Brain microvascular endothelial cell (primary cell): ENCODE data around the gene MARK4.
"Not testable (repeated sequence)": the region's sequence is repeated elsewhere in the genome, so short reads cannot be mapped to it uniquely, and the experiment has no call there.

ENCODE experiments used
- DNase-seq: peaks from one replicate; pipeline ENCODE4 v3.0.0-alpha.2; 2020
- H3K27ac ChIP-seq: fragments of 250-450 bp; sonication (Bioruptor Pico); 2 replicates; pipeline ENCODE4 v1.5.1; 2020; ENCODE audit warnings: mild to moderate bottlenecking, moderate library complexity
- H3K27me3 ChIP-seq: fragments of 250-450 bp; sonication (Bioruptor Pico); replicated peaks from 2 replicates; pipeline ENCODE4 v1.5.1; 2020; ENCODE audit warnings: mild to moderate bottlenecking
- H3K36me3 ChIP-seq: fragments of 250-450 bp; sonication (Bioruptor Pico); replicated peaks from 2 replicates; pipeline ENCODE4 v1.5.1; 2020; ENCODE audit warnings: mild to moderate bottlenecking
- H3K4me3 ChIP-seq: 2 replicates; pipeline ENCODE4 v1.5.1; 2011; ENCODE audit warnings: low read depth, mild to moderate bottlenecking, control low read depth, low read length, moderate library complexity
- in situ Hi-C: cut with HindIII; loops from 2 replicates; pipeline ENCODE4 v1.10.0; 2017; ENCODE audit warnings: low sequenced_read_pairs, low pct_ligation_motif_present
- TF ChIP-seq, protein P1 (sequence below): IDR thresholded peaks from 2 replicates; pipeline ENCODE4 v1.5.1; 2011; ENCODE audit warnings: low read depth, mild to moderate bottlenecking, moderate library complexity, low read length, control low read depth, inconsistent platforms; ENCODE audit errors: missing control alignments

MARK4 gene

DNA sequence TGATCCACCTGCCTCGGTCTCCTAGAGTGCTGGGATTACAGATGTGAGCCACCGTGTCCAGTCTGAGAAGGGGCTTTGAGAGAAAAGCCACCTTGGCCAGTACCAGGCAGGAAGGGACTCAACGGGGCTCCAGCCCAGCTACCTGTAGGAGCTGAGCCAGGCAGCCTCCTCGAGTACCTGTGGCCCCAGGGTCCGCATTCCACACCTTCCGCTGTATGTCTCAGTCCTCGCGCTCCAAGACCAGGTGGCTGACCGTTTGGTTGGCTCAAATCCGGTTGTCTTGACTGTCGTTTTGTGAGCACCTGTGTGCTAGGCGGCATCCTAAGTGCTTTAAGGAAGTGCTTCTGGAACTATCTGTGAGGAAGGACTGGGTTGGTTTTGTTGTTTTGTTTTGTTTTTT lies 16.2 kb downstream of the MARK4 start:
- Histone ChIP-seq H3K27ac (no peak overlapping the region), H3K4me3 (no peak overlapping the region), H3K36me3 (peaks cover 31% of the 10 kb centered on the region), H3K27me3 (no peaks in the 10 kb centered on the region)
- no peak for DNase-seq
- in situ Hi-C loops, result no loop called here
- TF ChIP-seq, protein P1, sequence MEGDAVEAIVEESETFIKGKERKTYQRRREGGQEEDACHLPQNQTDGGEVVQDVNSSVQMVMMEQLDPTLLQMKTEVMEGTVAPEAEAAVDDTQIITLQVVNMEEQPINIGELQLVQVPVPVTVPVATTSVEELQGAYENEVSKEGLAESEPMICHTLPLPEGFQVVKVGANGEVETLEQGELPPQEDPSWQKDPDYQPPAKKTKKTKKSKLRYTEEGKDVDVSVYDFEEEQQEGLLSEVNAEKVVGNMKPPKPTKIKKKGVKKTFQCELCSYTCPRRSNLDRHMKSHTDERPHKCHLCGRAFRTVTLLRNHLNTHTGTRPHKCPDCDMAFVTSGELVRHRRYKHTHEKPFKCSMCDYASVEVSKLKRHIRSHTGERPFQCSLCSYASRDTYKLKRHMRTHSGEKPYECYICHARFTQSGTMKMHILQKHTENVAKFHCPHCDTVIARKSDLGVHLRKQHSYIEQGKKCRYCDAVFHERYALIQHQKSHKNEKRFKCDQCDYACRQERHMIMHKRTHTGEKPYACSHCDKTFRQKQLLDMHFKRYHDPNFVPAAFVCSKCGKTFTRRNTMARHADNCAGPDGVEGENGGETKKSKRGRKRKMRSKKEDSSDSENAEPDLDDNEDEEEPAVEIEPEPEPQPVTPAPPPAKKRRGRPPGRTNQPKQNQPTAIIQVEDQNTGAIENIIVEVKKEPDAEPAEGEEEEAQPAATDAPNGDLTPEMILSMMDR, result no peak

DNA sequence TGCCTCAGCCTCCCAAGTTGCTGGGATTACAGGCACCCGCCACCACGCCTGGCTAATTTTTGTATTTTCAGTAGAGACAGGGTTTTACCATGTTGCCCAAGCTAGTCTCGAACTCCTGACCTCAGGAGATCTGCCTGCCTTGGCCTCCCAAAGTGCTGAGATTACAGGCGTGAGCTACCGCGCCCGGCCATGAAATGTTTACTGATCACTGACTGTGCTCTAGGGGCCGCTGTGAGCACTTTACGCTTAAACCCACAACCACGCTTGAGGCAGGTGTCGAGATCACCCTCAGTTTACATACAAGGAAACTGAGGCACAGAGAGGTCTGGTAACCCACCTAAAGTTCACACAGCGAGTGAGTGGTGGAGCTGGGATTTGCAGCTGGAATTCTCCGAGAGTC lies 18.9 kb downstream of the MARK4 start:
- H3K27me3 ChIP-seq, in situ Hi-C loops, DNase-seq, H3K27ac ChIP-seq, H3K4me3 ChIP-seq: not testable (repeated sequence)
- H3K36me3 ChIP-seq, result peaks cover 41% of the 10 kb centered on the region

DNA sequence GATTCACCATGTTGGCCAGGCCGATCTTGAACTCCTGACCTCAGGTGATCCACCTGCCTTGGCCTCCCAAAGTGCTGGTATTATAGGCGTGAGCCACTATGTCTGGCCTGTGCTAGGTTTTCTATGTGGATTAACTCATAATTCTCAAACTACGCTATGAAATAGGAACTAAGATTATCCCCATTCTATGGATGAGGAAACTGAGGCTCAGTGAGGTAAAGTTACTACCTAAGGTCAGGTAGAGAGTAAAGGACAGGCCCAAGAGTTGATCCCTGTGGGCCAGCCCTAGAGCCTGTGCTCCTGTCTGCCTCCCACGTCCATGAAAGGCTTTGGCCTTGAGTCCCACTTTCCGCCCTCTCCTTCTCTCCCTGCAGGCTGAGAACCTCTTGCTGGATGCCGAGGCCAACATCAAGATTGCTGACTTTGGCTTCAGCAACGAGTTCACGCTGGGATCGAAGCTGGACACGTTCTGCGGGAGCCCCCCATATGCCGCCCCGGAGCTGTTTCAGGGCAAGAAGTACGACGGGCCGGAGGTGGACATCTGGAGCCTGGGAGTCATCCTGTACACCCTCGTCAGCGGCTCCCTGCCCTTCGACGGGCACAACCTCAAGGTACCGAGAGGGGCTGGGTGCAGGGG lies 20.1 kb downstream of the MARK4 start:
- Histone ChIP-seq H3K27ac (no peak overlapping the region), H3K4me3 (no peak overlapping the region), H3K36me3 (peaks cover 37% of the 10 kb centered on the region), H3K27me3 (no peaks in the 10 kb centered on the region)
- no peak for DNase-seq
- TF ChIP-seq, protein P1, result no peak
- in situ Hi-C loops, result no loop called here

GRCh38 chr19:45271735-45272108 lies 20.7 kb downstream of the MARK4 start:
- H3K27ac ChIP-seq, result no peak overlapping the region
- H3K4me3 ChIP-seq, result no peak overlapping the region
- H3K27me3 ChIP-seq, result no peaks in the 10 kb centered on the region
- TF ChIP-seq, protein P1, result no peak
- H3K36me3 ChIP-seq, result peaks cover 35% of the 10 kb centered on the region
- no peak for DNase-seq
- in situ Hi-C loops, result no loop called here

DNA sequence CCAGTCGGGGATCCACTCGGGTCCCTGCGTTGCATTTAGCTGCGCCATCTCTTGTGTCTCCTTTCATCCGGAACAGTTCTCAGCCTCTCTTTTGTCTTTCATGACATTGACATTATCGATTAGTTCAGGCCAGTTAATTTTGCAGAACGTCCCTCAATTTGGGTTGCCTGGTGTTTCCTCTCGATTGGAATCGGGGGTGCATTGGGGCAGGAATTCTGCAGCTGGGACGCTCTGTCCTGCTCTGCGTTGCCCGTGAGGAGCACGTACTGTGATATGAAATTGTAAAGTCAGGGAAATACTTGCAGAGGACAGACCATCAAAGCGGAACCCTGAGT lies 22.4 kb downstream of the MARK4 start:
- Histone ChIP-seq H3K27ac (no peak overlapping the region), H3K4me3 (no peak overlapping the region), H3K27me3 (no peaks in the 10 kb centered on the region), H3K36me3 (peaks cover 34% of the 10 kb centered on the region)
- no peak for DNase-seq
- in situ Hi-C loops, result no loop called here
- TF ChIP-seq, protein P1, result no peak

DNA sequence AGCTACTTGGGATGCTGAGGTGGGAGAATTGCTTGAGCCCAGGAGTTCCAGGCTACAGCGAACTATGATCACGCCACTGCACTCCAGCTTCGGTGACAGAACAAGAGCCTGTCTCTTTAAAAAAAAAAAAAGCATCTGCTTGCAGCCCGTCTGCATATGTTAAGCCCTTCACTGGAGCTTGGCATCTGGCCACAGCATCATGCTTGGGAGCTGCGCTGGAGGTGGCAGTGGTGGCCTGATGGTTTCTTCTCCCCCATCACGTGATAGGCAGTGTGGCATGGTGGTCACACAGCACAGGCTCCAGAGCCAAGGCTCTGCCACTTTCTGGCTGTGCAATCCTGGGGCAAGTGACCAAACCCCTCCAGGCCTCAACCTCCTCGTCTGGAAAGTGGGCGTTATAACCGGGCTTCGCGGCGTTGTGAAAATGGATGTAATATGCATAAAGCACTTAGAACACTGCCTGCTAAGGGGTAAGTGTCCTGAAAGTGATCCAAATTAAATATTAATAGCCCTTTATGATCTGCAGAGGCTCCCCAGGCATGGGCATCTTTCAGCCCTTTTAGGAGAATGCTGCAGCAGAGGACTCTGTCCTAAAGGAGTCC lies 24.4 kb downstream of the MARK4 start:
- TF ChIP-seq, protein P1, result no peak
- peaks cover 35% of the 10 kb centered on the region for H3K36me3 ChIP-seq
- no peak overlapping the region for H3K4me3 ChIP-seq
- in situ Hi-C loops, result no loop called here
- H3K27me3 ChIP-seq, result no peaks in the 10 kb centered on the region
- no peak for DNase-seq
- no peak overlapping the region for H3K27ac ChIP-seq
